Transverse colon (tissue), 3 donors: ENCODE results near the gene SEMA3E.

Experiments used
- EP300 ChIP-seq: sonication (generic); formaldehyde crosslinking; IDR thresholded peaks from one replicate; pipeline ENCODE4 v1.6.1; 2017; ENCODE audit warnings: antibody characterized with exemption, low read depth
- POLR2A ChIP-seq: fragments of 450-650 bp; IDR thresholded peaks from one replicate; pipeline ENCODE4 v1.6.1; 2016; ENCODE audit warnings: antibody characterized with exemption, mild to moderate bottlenecking, moderate library complexity
- POLR2AphosphoS5 ChIP-seq, 3 donors: sonication (generic); formaldehyde crosslinking; IDR thresholded peaks; one replicate each; pipeline ENCODE4 v1.6.1; 2016; ENCODE audit warnings: antibody characterized with exemption in 3 of 3

DNA sequence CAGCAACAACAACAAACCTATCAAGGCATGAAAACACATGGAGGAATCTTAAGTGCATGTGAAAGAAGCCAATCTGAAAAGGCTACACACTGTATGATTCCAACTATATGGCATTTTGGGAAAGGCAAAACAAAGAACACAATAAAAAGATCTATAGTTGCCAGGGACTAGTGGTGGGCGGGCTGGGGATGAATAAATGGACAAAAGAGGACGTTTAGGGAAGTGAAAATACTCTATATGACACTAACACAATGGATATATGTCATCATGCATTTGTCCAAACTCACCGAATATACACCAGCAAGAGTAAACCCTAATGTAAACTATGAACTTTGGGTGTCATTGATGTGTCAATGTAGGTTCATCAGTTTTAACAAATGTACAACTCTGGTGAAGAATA lies 89.1 kb downstream of the SEMA3E start:
- TF ChIP-seq POLR2A = no peak
- TF ChIP-seq POLR2AphosphoS5 (IDR thresholded peaks at IDR 0.05) = no peak
- TF ChIP-seq EP300 = no peak
